ENCODE measurements around the gene NID1.

NID1 gene

DNA sequence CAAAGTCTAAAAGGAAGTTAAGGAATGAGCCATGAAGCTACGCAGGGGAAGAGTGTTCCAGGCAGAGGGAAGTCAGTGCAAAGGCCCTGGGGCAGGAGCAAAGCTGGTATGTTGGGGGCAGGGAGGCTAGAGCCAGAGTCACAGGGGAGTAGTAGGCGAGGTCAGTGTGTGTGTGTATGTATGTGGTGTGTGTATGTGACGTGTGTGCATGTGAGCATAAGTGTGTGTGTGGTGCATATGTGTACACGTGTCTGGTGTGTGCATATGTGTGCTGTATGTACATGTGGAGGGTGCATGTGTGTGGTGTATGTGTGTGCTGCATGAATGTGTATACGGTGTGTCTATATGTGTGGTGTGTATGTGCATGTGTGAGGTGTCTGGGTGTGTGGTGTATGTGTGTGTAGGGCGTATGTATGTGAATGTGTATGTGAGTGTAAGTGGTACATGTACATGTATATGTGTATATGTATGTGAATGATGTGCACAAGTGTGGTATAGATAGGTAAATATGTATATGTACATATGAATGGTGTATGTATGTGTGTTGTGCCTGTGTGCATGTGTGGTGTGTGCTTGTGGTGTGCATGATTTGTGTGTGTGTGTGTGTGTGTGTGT lies 20.8 kb upstream of the NID1 start:
- H3K4me1 ChIP-seq = no peaks in the 10 kb centered on the region
- no peak overlapping the region for H3K4me2 ChIP-seq (ENCODE audit: low read length)
- no peak overlapping the region for H3K27ac ChIP-seq
- H3K9ac ChIP-seq = no peak overlapping the region
- no peak overlapping the region for H3K4me3 ChIP-seq (ENCODE audit: low read depth, low read length)
- no peaks in the 10 kb centered on the region for H3K9me3 ChIP-seq (ENCODE audit: control insufficient read depth, low read length)
- H3K27me3 ChIP-seq (ENCODE audit: control insufficient read depth, insufficient read depth, low read length) = no peaks in the 10 kb centered on the region
- no peak overlapping the region for H2AFZ ChIP-seq
- TF ChIP-seq, protein P1, sequence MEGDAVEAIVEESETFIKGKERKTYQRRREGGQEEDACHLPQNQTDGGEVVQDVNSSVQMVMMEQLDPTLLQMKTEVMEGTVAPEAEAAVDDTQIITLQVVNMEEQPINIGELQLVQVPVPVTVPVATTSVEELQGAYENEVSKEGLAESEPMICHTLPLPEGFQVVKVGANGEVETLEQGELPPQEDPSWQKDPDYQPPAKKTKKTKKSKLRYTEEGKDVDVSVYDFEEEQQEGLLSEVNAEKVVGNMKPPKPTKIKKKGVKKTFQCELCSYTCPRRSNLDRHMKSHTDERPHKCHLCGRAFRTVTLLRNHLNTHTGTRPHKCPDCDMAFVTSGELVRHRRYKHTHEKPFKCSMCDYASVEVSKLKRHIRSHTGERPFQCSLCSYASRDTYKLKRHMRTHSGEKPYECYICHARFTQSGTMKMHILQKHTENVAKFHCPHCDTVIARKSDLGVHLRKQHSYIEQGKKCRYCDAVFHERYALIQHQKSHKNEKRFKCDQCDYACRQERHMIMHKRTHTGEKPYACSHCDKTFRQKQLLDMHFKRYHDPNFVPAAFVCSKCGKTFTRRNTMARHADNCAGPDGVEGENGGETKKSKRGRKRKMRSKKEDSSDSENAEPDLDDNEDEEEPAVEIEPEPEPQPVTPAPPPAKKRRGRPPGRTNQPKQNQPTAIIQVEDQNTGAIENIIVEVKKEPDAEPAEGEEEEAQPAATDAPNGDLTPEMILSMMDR (IDR thresholded peaks at IDR 0.05) = no peak
- no peaks in the 10 kb centered on the region for H3K79me2 ChIP-seq
- no peaks in the 10 kb centered on the region for H3K36me3 ChIP-seq (ENCODE audit: control insufficient read depth, insufficient read depth, low read length)

GRCh38 chr1:236084386-236084730 lies 19.5 kb upstream of the NID1 start:
- no peak overlapping the region for H3K4me3 ChIP-seq (ENCODE audit: low read depth, low read length)
- H3K4me1 ChIP-seq = no peaks in the 10 kb centered on the region
- H3K9ac ChIP-seq = no peak overlapping the region
- H3K36me3 ChIP-seq (ENCODE audit: control insufficient read depth, insufficient read depth, low read length) = no peaks in the 10 kb centered on the region
- H3K9me3 ChIP-seq (ENCODE audit: control insufficient read depth, low read length) = no peaks in the 10 kb centered on the region
- TF ChIP-seq, protein P1 (IDR thresholded peaks at IDR 0.05) = no peak
- H3K27me3 ChIP-seq (ENCODE audit: control insufficient read depth, insufficient read depth, low read length) = no peaks in the 10 kb centered on the region
- H3K4me2 ChIP-seq (ENCODE audit: low read length) = no peak overlapping the region
- H3K27ac ChIP-seq = no peak overlapping the region
- no peaks in the 10 kb centered on the region for H3K79me2 ChIP-seq
- no peak overlapping the region for H2AFZ ChIP-seq

DNA sequence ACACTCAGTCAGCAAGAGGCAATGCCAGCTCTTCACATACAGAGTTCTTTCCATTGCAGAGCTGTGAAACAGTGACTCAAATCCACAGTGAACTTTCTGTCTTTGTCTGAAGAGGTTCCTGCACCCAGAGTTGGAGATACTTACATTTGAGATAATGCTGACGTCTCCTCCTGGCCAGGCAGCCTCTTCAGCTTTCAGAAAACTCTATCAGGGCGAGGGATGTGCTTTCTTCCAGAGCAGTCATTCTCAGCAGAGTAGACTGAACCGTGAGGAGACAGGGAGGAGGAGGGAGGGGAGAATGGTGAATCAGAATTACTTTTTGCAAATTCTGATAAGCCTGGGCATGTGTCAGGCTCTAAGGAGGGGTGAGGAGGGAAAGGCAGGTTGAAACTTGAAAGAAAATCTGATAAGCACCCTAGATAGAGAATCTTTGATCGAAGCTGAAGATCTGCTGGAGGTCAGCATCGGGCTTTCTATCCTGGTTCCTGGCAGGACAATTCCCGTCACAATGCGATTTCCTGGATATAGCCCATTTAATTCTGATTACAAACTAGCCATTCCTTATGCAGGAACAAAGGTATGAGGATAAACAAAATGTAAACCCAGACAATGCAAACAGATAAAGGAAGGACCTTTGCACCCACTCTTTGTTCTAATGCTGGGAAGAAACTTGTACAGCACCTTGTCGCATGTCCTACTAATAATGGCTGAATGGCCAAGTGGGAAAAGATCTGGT lies 18.9 kb upstream of the NID1 start:
- no peak overlapping the region for H2AFZ ChIP-seq

DNA sequence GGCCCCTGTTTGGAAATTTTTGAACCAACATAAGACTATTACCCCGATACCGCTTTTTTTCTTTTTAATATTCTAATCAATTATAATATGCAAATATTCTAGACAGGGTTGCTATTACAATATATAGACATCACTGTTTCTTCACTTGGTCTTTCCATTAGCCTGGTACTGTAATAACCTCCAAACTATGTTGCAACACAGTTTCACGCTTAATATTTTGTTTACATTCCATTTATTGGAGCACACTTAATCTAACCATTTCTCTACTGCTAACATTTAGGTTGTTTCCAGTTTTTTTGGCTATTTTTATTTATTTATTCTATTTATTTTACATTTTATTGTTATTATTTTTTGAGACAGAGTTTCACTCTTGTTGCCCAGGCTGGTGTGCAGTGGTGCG lies 17.6 kb upstream of the NID1 start:
- H3K4me2 ChIP-seq (ENCODE audit: low read length) = no peak overlapping the region
- H3K36me3 ChIP-seq (ENCODE audit: control insufficient read depth, insufficient read depth, low read length) = no peaks in the 10 kb centered on the region
- no peaks in the 10 kb centered on the region for H3K4me1 ChIP-seq
- no peaks in the 10 kb centered on the region for H3K27me3 ChIP-seq (ENCODE audit: control insufficient read depth, insufficient read depth, low read length)
- no peaks in the 10 kb centered on the region for H3K9me3 ChIP-seq (ENCODE audit: control insufficient read depth, low read length)
- no peak overlapping the region for H3K9ac ChIP-seq
- no peaks in the 10 kb centered on the region for H3K79me2 ChIP-seq
- H2AFZ ChIP-seq = no peak overlapping the region
- TF ChIP-seq, protein P1 (IDR thresholded peaks at IDR 0.05) = no peak
- H3K4me3 ChIP-seq (ENCODE audit: low read depth, low read length) = no peak overlapping the region
- no peak overlapping the region for H3K27ac ChIP-seq

More for the DNA sequence above, 18.9 kb upstream of the NID1 start:
- Histone ChIP-seq H3K9ac (no peak overlapping the region), H3K9me3 (ENCODE audit: control insufficient read depth, low read length) (no peaks in the 10 kb centered on the region), H3K27me3 (ENCODE audit: control insufficient read depth, insufficient read depth, low read length) (no peaks in the 10 kb centered on the region), H3K4me1 (no peaks in the 10 kb centered on the region), H3K4me2 (ENCODE audit: low read length) (peak overlapping the region; percentile 28), H3K79me2 (no peaks in the 10 kb centered on the region), H3K4me3 (ENCODE audit: low read depth, low read length) (no peak overlapping the region), H3K36me3 (ENCODE audit: control insufficient read depth, insufficient read depth, low read length) (no peaks in the 10 kb centered on the region), H3K27ac (no peak overlapping the region)
- TF ChIP-seq, protein P1 (IDR thresholded peaks at IDR 0.05) = no peak

Measured in parathyroid adenoma (tissue), 2 donors.